Activated effector memory CD4-positive, alpha-beta T cell treated with anti-CD3 and anti-CD28 coated beads, Interleukin-2, amount 50 U/mL, for 16 hours (primary cell): ENCODE data around the gene ELOVL2.

Experiments used
- DNase-seq: peaks from one replicate; pipeline ENCODE4 v3.0.0-alpha.2; 2020

ELOVL2 gene

GRCh38 chr6:10977231-10977968 lies 66.7 kb downstream of the ELOVL2 start:
- no peak for DNase-seq

- no peak for DNase-seq
These were observed 67.5 kb downstream of the ELOVL2 start for GRCh38 chr6:10976571-10976970.

GRCh38 chr6:10972196-10972595 lies 71.9 kb downstream of the ELOVL2 start:
- no peak for DNase-seq

- no peak for DNase-seq
These were observed 73.4 kb downstream of the ELOVL2 start for GRCh38 chr6:10970731-10971130.

GRCh38 chr6:10968776-10969175 lies 75.3 kb downstream of the ELOVL2 start:
- no peak for DNase-seq

GRCh38 chr6:10964684-10965083 lies 79.4 kb downstream of the ELOVL2 start:
- DNase-seq = no peak

- DNase-seq = no peak
These were observed 81.0 kb downstream of the ELOVL2 start for GRCh38 chr6:10963113-10963512.

GRCh38 chr6:10962673-10963072 lies 81.4 kb downstream of the ELOVL2 start:
- DNase-seq = no peak

- DNase-seq = no peak
These were observed 82.3 kb downstream of the ELOVL2 start for GRCh38 chr6:10961837-10962236.

GRCh38 chr6:10960171-10960570 lies 83.9 kb downstream of the ELOVL2 start:
- no peak for DNase-seq

GRCh38 chr6:10957414-10957886 lies 86.7 kb downstream of the ELOVL2 start:
- no peak for DNase-seq

- DNase-seq = no peak
These were observed 87.3 kb downstream of the ELOVL2 start for GRCh38 chr6:10956776-10957175.

- DNase-seq = peak; percentile 85
These were observed 89.5 kb downstream of the ELOVL2 start for GRCh38 chr6:10954590-10955010.

- no peak for DNase-seq
These were observed 92.3 kb downstream of the ELOVL2 start for GRCh38 chr6:10951675-10952282.

- DNase-seq = no peak
These were observed 94.3 kb downstream of the ELOVL2 start for GRCh38 chr6:10949579-10950490.

GRCh38 chr6:10947966-10948365 lies 96.1 kb downstream of the ELOVL2 start:
- DNase-seq = no peak

- DNase-seq = no peak
These were observed 98.3 kb downstream of the ELOVL2 start for GRCh38 chr6:10945845-10946244.

- no peak for DNase-seq
These were observed 104.3 kb downstream of the ELOVL2 start for GRCh38 chr6:10939840-10940239.

- no peak for DNase-seq
These were observed 111.0 kb downstream of the ELOVL2 start for GRCh38 chr6:10933126-10933525.
